Measurements from ENCODE around the gene MS4A2.
"Not testable (repeated sequence)": the region's sequence is repeated elsewhere in the genome, so short reads cannot be mapped to it uniquely, and the experiment has no call there.

The MS4A2 gene

DNA sequence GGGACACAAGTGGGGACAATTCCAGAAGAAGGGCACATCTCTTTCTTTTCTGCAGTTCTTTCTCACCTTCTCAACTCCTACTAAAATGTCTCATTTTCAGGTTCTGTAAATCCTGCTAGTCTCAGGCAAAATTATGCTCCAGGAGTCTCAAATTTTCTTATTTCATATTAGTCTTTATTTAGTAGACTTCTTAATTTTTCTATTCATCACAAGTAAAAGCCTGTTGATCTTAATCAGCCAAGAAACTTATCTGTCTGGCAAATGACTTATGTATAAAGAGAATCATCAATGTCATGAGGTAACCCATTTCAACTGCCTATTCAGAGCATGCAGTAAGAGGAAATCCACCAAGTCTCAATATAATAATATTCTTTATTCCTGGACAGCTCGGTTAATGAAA lies at the start of gene MS4A2:
Gene MS4A2, plus strand, starts transcription at position 301 of the 400 bp plus-strand sequence. CDS start 102 bp downstream, outside the sequence.
- POLR2A ChIA-PET, result no interaction called here
- CTCF ChIA-PET, result no interaction called here
- DNase-seq (ENCODE audit: extremely low spot score), result no peak
- TF ChIP-seq ARNT (IDR thresholded peaks at IDR 0.05), result no peak

DNA sequence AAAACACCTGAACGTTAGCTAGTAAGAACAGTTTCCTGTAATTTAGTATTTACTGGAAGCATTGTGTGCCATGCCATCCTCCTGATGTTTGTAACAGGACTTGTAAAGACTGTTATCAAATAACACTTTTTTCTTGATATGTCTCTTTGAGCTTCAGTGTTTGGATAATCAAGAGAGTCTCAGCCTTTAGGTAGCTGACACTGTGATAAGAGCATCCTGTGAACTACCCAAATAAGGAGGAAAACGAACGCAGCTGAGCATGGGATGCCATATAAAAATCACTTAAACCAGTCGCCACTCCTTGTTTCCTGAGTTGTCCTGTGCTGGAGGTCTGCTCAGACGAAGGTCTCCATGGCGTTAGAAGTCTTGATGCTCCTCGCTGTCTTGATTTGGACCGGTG lies 48.4 kb upstream of the MS4A2 start, which contains the start of gene OOSP2:
Gene OOSP2, plus strand, starts transcription at position 301 of the 400 bp plus-strand sequence. Its CDS starts 51 bp downstream, at position 352.
- CTCF ChIA-PET, result no interaction called here
- TF ChIP-seq BHLHE40 (IDR thresholded peaks at IDR 0.05; ENCODE audit: borderline replicate concordance), result no peak
- DNase-seq (ENCODE audit: extremely low spot score), result no peak
- POLR2A ChIA-PET, result no interaction called here

DNA sequence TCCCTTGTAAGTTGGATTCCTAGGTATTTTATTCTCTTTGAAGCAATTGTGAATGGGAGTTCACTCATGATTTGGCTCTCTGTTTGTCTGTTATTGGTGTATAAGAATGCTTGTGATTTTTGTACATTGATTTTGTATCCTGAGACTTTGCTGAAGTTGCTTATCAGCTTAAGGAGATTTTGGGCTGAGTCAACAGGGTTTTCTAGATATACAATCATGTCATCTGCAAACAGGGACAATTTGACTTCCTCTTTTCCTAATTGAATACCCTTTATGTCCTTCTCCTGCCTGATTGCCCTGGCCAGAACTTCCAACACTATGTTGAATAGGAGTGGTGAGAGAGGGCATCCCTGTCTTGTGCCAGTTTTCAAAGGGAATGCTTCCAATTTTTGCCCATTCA lies 38.0 kb upstream of the MS4A2 start:
- POLR2A ChIA-PET; CTCF ChIA-PET; DNase-seq (ENCODE audit: extremely low spot score): not testable (repeated sequence)

DNA sequence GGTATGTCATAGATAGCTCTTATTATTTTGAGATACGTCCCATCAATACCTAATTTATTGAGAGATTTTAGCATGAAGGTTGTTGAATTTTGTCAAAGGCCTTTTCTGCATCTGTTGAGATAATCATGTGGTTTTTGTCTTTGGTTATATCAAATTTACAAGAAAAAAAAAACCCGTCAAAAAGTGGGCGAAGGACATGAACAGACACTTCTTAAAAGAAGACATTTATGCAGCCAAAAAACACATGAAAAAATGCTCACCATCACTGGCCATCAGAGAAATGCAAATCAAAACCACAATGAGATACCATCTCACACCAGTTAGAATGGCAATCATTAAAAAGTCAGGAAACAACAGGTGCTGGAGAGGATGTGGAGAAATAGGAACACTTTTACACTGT lies 37.6 kb upstream of the MS4A2 start:
- POLR2A ChIA-PET; CTCF ChIA-PET; DNase-seq (ENCODE audit: extremely low spot score): not testable (repeated sequence)

DNA sequence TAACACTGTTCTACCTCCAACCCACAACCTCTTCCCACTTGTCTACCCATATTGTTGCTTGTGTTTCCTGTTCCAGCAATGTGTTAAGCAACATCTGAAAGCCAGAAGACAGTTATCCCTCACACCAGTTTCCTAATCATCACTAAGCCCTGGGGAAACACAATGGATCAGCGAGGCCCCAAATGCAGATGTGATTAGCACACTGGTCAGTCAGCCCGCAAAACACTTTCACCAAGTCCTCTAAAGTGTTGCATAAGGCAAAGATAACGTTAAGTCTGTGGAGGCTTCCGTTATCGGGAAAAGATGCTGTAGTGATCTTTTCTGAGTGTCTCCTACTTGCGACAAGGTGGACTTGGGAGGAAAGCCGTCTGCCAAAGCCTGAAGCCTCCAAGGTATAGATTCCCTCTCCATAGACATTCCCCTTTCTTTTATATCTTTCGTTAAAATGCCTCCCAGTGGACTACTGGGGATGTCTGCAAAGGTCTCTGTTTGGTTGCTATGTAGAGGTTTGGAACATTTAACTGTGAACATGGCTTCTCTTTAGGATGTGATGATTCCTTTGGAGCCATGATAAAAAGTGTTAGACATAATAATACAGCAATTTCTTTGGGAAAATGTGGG lies 32.0 kb upstream of the MS4A2 start, which contains the start of gene MS4A3:
Gene MS4A3, plus strand, starts transcription at position 317 of the 621 bp plus-strand sequence. CDS start 4,496 bp downstream, outside the sequence.
- TF ChIP-seq ZNF384 (IDR thresholded peaks at IDR 0.05), result no peak
- no peak for TF ChIP-seq SP1 (IDR thresholded peaks at IDR 0.05)
- no peak for TF ChIP-seq FOXK2 (IDR thresholded peaks at IDR 0.05)
- TF ChIP-seq FOXA1 (IDR thresholded peaks at IDR 0.05), result no peak
- no peak for TF ChIP-seq FOXM1 (IDR thresholded peaks at IDR 0.05; ENCODE audit: borderline replicate concordance)
- no peak for TF ChIP-seq LEF1 (IDR thresholded peaks at IDR 0.05; ENCODE audit: borderline replicate concordance)
- DNase-seq (ENCODE audit: extremely low spot score), result no peak
- ChIA-PET CTCF (no interaction called here), POLR2A (no interaction called here)

DNA sequence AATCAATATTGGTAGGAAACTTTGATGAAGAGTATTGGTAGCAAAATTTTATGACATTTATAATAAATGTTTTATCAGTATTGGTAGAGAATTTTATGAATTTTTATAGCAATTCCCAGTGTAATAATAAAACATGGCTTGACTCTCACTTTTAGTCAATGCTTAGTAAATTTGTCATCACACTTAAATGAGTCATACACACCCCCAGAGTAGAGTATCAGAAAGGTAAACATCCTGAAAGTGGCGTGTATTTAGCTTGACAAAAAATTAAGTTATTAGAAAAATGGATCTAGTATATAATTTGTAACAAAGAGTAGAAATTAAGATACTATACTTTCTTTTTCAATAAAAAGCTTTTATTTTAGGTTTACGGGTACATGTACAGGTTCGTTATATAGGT lies 29.4 kb upstream of the MS4A2 start:
- CTCF ChIA-PET, result no interaction called here
- POLR2A ChIA-PET, result no interaction called here
- TF ChIP-seq HDGF (IDR thresholded peaks at IDR 0.05; ENCODE audit: borderline replicate concordance) (no peak), FOXK2 (IDR thresholded peaks at IDR 0.05) (no peak), ELF4 (IDR thresholded peaks at IDR 0.05) (no peak), ZNF384 (IDR thresholded peaks at IDR 0.05) (no peak), SP1 (IDR thresholded peaks at IDR 0.05) (no peak), NFRKB (IDR thresholded peaks at IDR 0.05) (no peak), CTBP1 (IDR thresholded peaks at IDR 0.05; ENCODE audit: borderline replicate concordance) (no peak), LEF1 (IDR thresholded peaks at IDR 0.05; ENCODE audit: borderline replicate concordance) (no peak), ARNT (IDR thresholded peaks at IDR 0.05) (no peak), BHLHE40 (IDR thresholded peaks at IDR 0.05; ENCODE audit: borderline replicate concordance) (no peak), FOXA1 (IDR thresholded peaks at IDR 0.05) (no peak), FOXM1 (IDR thresholded peaks at IDR 0.05; ENCODE audit: borderline replicate concordance) (no peak), SUZ12 (IDR thresholded peaks at IDR 0.05) (no peak)
- TF ChIP-seq, protein P1, sequence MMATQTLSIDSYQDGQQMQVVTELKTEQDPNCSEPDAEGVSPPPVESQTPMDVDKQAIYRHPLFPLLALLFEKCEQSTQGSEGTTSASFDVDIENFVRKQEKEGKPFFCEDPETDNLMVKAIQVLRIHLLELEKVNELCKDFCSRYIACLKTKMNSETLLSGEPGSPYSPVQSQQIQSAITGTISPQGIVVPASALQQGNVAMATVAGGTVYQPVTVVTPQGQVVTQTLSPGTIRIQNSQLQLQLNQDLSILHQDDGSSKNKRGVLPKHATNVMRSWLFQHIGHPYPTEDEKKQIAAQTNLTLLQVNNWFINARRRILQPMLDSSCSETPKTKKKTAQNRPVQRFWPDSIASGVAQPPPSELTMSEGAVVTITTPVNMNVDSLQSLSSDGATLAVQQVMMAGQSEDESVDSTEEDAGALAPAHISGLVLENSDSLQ (IDR thresholded peaks at IDR 0.05), result no peak
- no peak for DNase-seq (ENCODE audit: extremely low spot score)

DNA sequence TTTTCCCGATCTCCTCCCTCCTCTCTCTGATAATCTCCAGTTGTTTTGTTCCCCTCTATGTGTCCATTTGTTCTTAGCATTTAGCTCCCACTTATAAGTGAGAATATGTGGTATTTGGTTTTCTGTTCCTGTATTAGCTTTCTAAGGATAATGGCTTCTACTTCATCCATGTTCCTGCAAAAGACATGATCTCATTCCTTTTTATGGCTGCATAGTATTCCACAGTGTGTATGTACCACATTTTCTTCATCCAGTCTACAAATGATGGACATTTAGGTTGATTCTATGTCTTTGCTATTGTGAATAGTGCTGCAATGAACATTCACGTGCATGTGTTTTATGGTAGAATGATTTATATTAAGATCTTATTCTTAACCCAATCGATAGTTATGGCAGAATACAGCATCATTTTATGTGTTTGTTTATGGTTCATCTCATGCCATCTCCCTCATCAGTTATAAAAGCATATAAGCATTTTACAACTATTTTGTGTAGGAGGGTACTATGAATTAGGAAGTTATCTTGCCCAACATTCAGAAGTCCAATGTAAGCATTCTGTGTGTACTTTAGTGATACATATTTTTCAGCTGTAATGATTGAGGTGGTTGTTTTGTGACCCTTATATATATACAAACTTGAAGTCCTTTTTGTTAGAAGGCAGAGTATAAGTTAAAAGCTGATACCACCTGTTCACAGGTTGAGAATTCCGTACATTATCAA lies 28.8 kb upstream of the MS4A2 start:
- ChIA-PET POLR2A (no interaction called here), CTCF (no interaction called here)
- TF ChIP-seq, protein P1 (IDR thresholded peaks at IDR 0.05), result no peak
- TF ChIP-seq FOXK2 (IDR thresholded peaks at IDR 0.05) (no peak), CTBP1 (IDR thresholded peaks at IDR 0.05; ENCODE audit: borderline replicate concordance) (no peak), HDGF (IDR thresholded peaks at IDR 0.05; ENCODE audit: borderline replicate concordance) (no peak)
- DNase-seq (ENCODE audit: extremely low spot score), result no peak

DNA sequence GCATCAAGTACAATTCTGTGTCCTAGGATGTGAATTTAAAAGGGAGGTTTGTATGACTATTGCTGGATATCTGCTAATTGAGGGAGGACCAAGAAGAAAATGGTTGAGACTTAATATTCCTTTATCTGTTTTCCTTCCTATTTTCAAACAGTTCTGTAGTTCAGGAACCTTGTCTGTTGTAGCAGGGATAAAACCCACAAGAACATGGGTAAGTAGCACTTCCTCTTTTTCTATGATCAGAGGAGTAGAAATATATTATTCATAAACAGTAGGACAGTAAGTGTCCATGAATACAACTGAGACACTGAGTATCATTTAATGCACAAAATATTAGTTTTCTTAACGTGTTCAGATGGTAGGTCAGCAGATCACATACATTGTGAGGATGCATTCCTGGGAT lies 24.4 kb upstream of the MS4A2 start:
- TF ChIP-seq FOXK2 (IDR thresholded peaks at IDR 0.05) (no peak), ARNT (IDR thresholded peaks at IDR 0.05) (no peak), SUZ12 (IDR thresholded peaks at IDR 0.05) (no peak), BHLHE40 (IDR thresholded peaks at IDR 0.05; ENCODE audit: borderline replicate concordance) (no peak), TARDBP (IDR thresholded peaks at IDR 0.05) (no peak), ELF4 (IDR thresholded peaks at IDR 0.05) (no peak), SP1 (IDR thresholded peaks at IDR 0.05) (no peak), FOXM1 (IDR thresholded peaks at IDR 0.05; ENCODE audit: borderline replicate concordance) (no peak), CTBP1 (IDR thresholded peaks at IDR 0.05; ENCODE audit: borderline replicate concordance) (no peak)
- ChIA-PET POLR2A (no interaction called here), CTCF (no interaction called here)
- no peak for DNase-seq (ENCODE audit: extremely low spot score)

Measured in HEK293T (cell line).